ES-I3 (cell line): ENCODE measurements around the gene FRMD1.

Experiments used
- H3K36me3 ChIP-seq: 2 replicates; pipeline ENCODE4 v1.6.1; 2013; ENCODE audit warnings: mild to moderate bottlenecking, low read length, control low read depth, moderate library complexity; ENCODE audit not compliant: insufficient read depth
- H3K4me1 ChIP-seq: 2 replicates; pipeline ENCODE4 v1.6.1; 2013; ENCODE audit warnings: mild to moderate bottlenecking, control low read depth, low read length; ENCODE audit not compliant: insufficient read depth
- H3K9ac ChIP-seq: 2 replicates; pipeline ENCODE4 v1.6.1; 2013; ENCODE audit warnings: low read depth, mild to moderate bottlenecking, low read length, moderate library complexity
- H3K9me3 ChIP-seq: 2 replicates; pipeline ENCODE4 v1.6.1; 2013; ENCODE audit warnings: mild to moderate bottlenecking, low read length, moderate library complexity; ENCODE audit not compliant: control insufficient read depth, insufficient read depth

The FRMD1 gene

GRCh38 chr6:168070804-168071203 lies 8.2 kb downstream of the FRMD1 start:
- Histone ChIP-seq H3K4me1 (no peaks in the 10 kb centered on the region), H3K9ac (no peak overlapping the region)

GRCh38 chr6:168067081-168067759 lies 11.8 kb downstream of the FRMD1 start:
- Histone ChIP-seq H3K9ac (no peak overlapping the region), H3K36me3 (no peaks in the 10 kb centered on the region), H3K9me3 (no peaks in the 10 kb centered on the region), H3K4me1 (no peaks in the 10 kb centered on the region)

More at GRCh38 chr6:168070804-168071203, 8.2 kb downstream of the FRMD1 start:
- Histone ChIP-seq H3K36me3 (no peaks in the 10 kb centered on the region), H3K9me3 (no peaks in the 10 kb centered on the region)

- Histone ChIP-seq H3K9ac (no peak overlapping the region), H3K36me3 (no peaks in the 10 kb centered on the region), H3K9me3 (no peaks in the 10 kb centered on the region), H3K4me1 (no peaks in the 10 kb centered on the region)
Observed at GRCh38 chr6:168064226-168064807, 14.7 kb downstream of the FRMD1 start.

- H3K36me3 ChIP-seq = no peaks in the 10 kb centered on the region
- H3K9me3 ChIP-seq = no peaks in the 10 kb centered on the region
- H3K9ac ChIP-seq = no peak overlapping the region
- no peaks in the 10 kb centered on the region for H3K4me1 ChIP-seq
Observed at GRCh38 chr6:168063431-168063830, 15.6 kb downstream of the FRMD1 start.

GRCh38 chr6:168062346-168063289 lies 16.4 kb downstream of the FRMD1 start:
- H3K9me3 ChIP-seq = no peaks in the 10 kb centered on the region
- H3K36me3 ChIP-seq = no peaks in the 10 kb centered on the region
- no peak overlapping the region for H3K9ac ChIP-seq
- H3K4me1 ChIP-seq = no peaks in the 10 kb centered on the region

- Histone ChIP-seq H3K9ac (no peak overlapping the region), H3K4me1 (no peaks in the 10 kb centered on the region), H3K36me3 (no peaks in the 10 kb centered on the region), H3K9me3 (no peaks in the 10 kb centered on the region)
Observed at GRCh38 chr6:168061269-168062210, 17.5 kb downstream of the FRMD1 start.

- Histone ChIP-seq H3K9me3 (no peaks in the 10 kb centered on the region), H3K4me1 (no peaks in the 10 kb centered on the region), H3K9ac (no peak overlapping the region), H3K36me3 (no peaks in the 10 kb centered on the region)
Observed at GRCh38 chr6:168060521-168060931, 18.5 kb downstream of the FRMD1 start.

GRCh38 chr6:168058691-168059551 lies 20.1 kb downstream of the FRMD1 start:
- H3K9me3 ChIP-seq = no peaks in the 10 kb centered on the region
- H3K36me3 ChIP-seq = no peaks in the 10 kb centered on the region
- H3K4me1 ChIP-seq = no peaks in the 10 kb centered on the region
- H3K9ac ChIP-seq = no peak overlapping the region

- Histone ChIP-seq H3K9ac (no peak overlapping the region), H3K9me3 (no peaks in the 10 kb centered on the region), H3K36me3 (no peaks in the 10 kb centered on the region), H3K4me1 (no peaks in the 10 kb centered on the region)
Observed at GRCh38 chr6:168057836-168058235, 21.2 kb downstream of the FRMD1 start.

- Histone ChIP-seq H3K4me1 (no peaks in the 10 kb centered on the region), H3K36me3 (no peaks in the 10 kb centered on the region), H3K9me3 (no peaks in the 10 kb centered on the region), H3K9ac (no peak overlapping the region)
Observed at GRCh38 chr6:168056892-168057527, 22.0 kb downstream of the FRMD1 start.

GRCh38 chr6:168055696-168056489 lies 23.1 kb downstream of the FRMD1 start:
- Histone ChIP-seq H3K36me3 (no peaks in the 10 kb centered on the region), H3K9me3 (no peaks in the 10 kb centered on the region), H3K9ac (no peak overlapping the region), H3K4me1 (no peaks in the 10 kb centered on the region)

GRCh38 chr6:168054765-168055560 lies 24.0 kb downstream of the FRMD1 start:
- H3K9me3 ChIP-seq = no peaks in the 10 kb centered on the region
- no peaks in the 10 kb centered on the region for H3K4me1 ChIP-seq
- no peaks in the 10 kb centered on the region for H3K36me3 ChIP-seq
- no peak overlapping the region for H3K9ac ChIP-seq
